Endothelial cell of umbilical vein (primary cell): ENCODE measurements around the gene RILPL2.
"Not testable (repeated sequence)": the region's sequence is repeated elsewhere in the genome, so short reads cannot be mapped to it uniquely, and the experiment has no call there.

Experiments
- EZH2 ChIP-seq: IDR thresholded peaks from 2 replicates; pipeline ENCODE4 v1.6.1; 2012; ENCODE audit warnings: borderline replicate concordance, low read depth, mild to moderate bottlenecking, moderate library complexity, low read length, inconsistent platforms; ENCODE audit not compliant: severe bottlenecking
- GATA2 ChIP-seq: IDR thresholded peaks from 2 replicates; pipeline ENCODE4 v1.7.0; 2011; ENCODE audit warnings: low read depth, mild to moderate bottlenecking, moderate library complexity, mixed read lengths, low read length; ENCODE audit not compliant: insufficient read length, insufficient read depth
- JUN ChIP-seq: IDR thresholded peaks from 2 replicates; pipeline ENCODE4 v1.6.1; 2011; ENCODE audit warnings: borderline replicate concordance, low read depth; ENCODE audit not compliant: insufficient read length, insufficient read depth
- MYC ChIP-seq: IDR thresholded peaks from one replicate; pipeline ENCODE4 v1.6.1; 2011; ENCODE audit warnings: mild to moderate bottlenecking, low read depth, low read length
- POLR2A ChIP-seq: IDR thresholded peaks from 2 replicates; pipeline ENCODE4 v1.6.1; 2012; ENCODE audit warnings: low read depth, mild to moderate bottlenecking, control low read depth, low read length
- TF ChIP-seq, protein P1 (sequence below), 2 donors: IDR thresholded peaks; 1 replicate in 1 of 2; 2 replicates in 1 of 2; pipeline ENCODE4 v1.5.1; 2011; ENCODE audit warnings: low read length in 2 of 2, mild to moderate bottlenecking in 2 of 2, moderate library complexity in 2 of 2, control low read depth in 1 of 2, inconsistent platforms in 1 of 2, low read depth in 1 of 2; ENCODE audit not compliant: insufficient read depth in 1 of 2; ENCODE audit errors: extremely low read depth in 1 of 2
- TF ChIP-seq, protein P2 (sequence below): IDR thresholded peaks from 2 replicates; pipeline ENCODE4 v1.6.1; 2011; ENCODE audit not compliant: insufficient read depth, insufficient read length

DNA sequence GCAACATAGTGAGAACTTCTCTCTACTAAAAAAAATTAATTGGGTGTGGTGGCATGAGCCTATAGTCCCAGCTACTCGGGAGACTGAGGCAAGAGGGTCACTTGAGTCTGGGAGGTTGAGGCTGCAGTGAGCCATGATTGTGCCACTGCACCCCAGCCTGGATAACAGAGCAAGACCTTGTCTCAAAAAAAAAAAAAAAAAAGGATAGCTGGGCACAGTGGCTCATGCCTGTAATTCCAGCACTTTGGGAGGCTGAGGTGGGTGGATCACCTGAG is 15.7 kb upstream of the RILPL2 start:
- TF ChIP-seq GATA2, EZH2, POLR2A, MYC, JUN: not testable (repeated sequence)
- TF ChIP-seq, protein P1, sequence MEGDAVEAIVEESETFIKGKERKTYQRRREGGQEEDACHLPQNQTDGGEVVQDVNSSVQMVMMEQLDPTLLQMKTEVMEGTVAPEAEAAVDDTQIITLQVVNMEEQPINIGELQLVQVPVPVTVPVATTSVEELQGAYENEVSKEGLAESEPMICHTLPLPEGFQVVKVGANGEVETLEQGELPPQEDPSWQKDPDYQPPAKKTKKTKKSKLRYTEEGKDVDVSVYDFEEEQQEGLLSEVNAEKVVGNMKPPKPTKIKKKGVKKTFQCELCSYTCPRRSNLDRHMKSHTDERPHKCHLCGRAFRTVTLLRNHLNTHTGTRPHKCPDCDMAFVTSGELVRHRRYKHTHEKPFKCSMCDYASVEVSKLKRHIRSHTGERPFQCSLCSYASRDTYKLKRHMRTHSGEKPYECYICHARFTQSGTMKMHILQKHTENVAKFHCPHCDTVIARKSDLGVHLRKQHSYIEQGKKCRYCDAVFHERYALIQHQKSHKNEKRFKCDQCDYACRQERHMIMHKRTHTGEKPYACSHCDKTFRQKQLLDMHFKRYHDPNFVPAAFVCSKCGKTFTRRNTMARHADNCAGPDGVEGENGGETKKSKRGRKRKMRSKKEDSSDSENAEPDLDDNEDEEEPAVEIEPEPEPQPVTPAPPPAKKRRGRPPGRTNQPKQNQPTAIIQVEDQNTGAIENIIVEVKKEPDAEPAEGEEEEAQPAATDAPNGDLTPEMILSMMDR (IDR thresholded peaks at IDR 0.05; ENCODE audit: extremely low read depth in 1 of 2, insufficient read depth in 1 of 2, low read depth in 1 of 2, low read length in 2 of 2) = not testable (repeated sequence)
- TF ChIP-seq, protein P2, sequence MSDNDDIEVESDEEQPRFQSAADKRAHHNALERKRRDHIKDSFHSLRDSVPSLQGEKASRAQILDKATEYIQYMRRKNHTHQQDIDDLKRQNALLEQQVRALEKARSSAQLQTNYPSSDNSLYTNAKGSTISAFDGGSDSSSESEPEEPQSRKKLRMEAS = not testable (repeated sequence)
